Adrenal gland (tissue), 12 donors: ENCODE results near the gene CACNA1I. TPM values are rescaled to one million over a fixed set of nuclear protein-coding genes. Genes with fewer than 3 reads are reported as not detected.

Source experiments
- DNase-seq, 7 donors: peaks; one replicate each; pipeline ENCODE4 v3.0.0-alpha.2; 2019 to 2020
- H3K27ac ChIP-seq, 5 donors: fragments of 200-600 bp; sonication (generic) in 4 of 5; 1 replicate in 3 of 5; 2 replicates in 2 of 5; pipeline versions ENCODE4 v1.5.1 to v1.8.0; 2016 to 2020; ENCODE audit warnings: mild to moderate bottlenecking in 1 of 5
- H3K27me3 ChIP-seq: fragments of 200-600 bp; 2 replicates; pipeline ENCODE4 v1.8.0; 2021
- H3K36me3 ChIP-seq, 2 donors: fragments of 200-600 bp; replicated peaks in 1 of 2; 1 replicate in 1 of 2; 2 replicates in 1 of 2; pipeline versions ENCODE4 v1.5.1 to v1.8.0; 2018 to 2022
- H3K4me1 ChIP-seq, 2 donors: fragments of 200-600 bp; replicated peaks in 1 of 2; 1 replicate in 1 of 2; 2 replicates in 1 of 2; pipeline versions ENCODE4 v1.5.1 to v1.8.0; 2018 to 2021
- H3K4me3 ChIP-seq, 4 donors: fragments of 200-600 bp; sonication (generic) in 3 of 4; one replicate each; pipeline ENCODE4 v1.5.1; 2016 to 2018
- H3K9me3 ChIP-seq, 3 donors: fragments of 200-600 bp; sonication (generic) in 1 of 3; replicated peaks in 1 of 3; 1 replicate in 2 of 3; 2 replicates in 1 of 3; pipeline versions ENCODE4 v1.5.1 to v1.8.0; 2016 to 2021
- POLR2A ChIP-seq, 2 donors: fragments of 450-650 bp; IDR thresholded peaks; one replicate each; pipeline ENCODE4 v1.6.1; 2017; ENCODE audit warnings: antibody characterized with exemption in 2 of 2, mild to moderate bottlenecking in 2 of 2, moderate library complexity in 1 of 2
- WGBS, 4 donors: extraction: QIAGEN DNeasy Blood & Tissue Kit in 2 of 4; methylation state at CpG; one replicate each; pipeline versions ENCODE4 v1.1.5 to v1.1.7; 2013 to 2017; 5-methylcytosine and 5-hydroxymethylcytosine counted together
- intact Hi-C, 2 donors: fragments of 100-400 bp; cut with DNase I; formaldehyde crosslinking; loops; one replicate each; pipeline versions ENCODE4 v1.14.1 to v1.15.0; 2022 to 2023
- polyA plus RNA-seq, 3 donors: library from polyadenylated mRNA; stranded (reverse); fragments of 200-250 nt in 2 of 3; fragments of 350-450 nt in 1 of 3; fragmentation: Illumina TruSeq in 1 of 3; extraction: RNeasy Lipid Tissue Mini Kit (QIAGEN cat#74804) in 1 of 3; gene quantifications; one replicate each; pipeline ENCODE4 v1.2.3, GENCODE V29; 2013 to 2014
- total RNA-seq, 9 donors: library from RNA; depleted of rRNA in 4 of 9; stranded (reverse); fragments of >200 nt in 4 of 9; fragments of 120-200 nt in 1 of 9; fragmentation: NEBNext Ultra II Directional in 1 of 9; extraction: Animal tissue kit (Norgen Biotek cat#: 25700) in 1 of 9; gene quantifications; one replicate each; pipeline versions ENCODE4 v1.1.0 to v1.2.4, GENCODE V29; 2013 to 2023
- TF ChIP-seq, protein P1 (sequence below), 6 experiments: fragments of 450-650 bp in 4 of 6; fragments of 200-600 bp in 2 of 6; sonication (generic) in 1 of 6; IDR thresholded peaks; 1 replicate in 5 of 6; 2 replicates in 1 of 6; pipeline versions ENCODE4 v1.5.1 to v1.8.0; 2016 to 2021; ENCODE audit warnings: antibody characterized with exemption in 6 of 6, mild to moderate bottlenecking in 2 of 6, moderate library complexity in 1 of 6
- donor health status: healthy with polysubstance abuse.
- donor health status: Bipolar disorder and iron deficiency.
- donor health status: DM: yes; HTN: yes; CAD: no.
- donor health status: DM: no; HTN: no; CAD: no.
- donor health status: DM: no; HTN: no; CAD: no.
- donor health status: DM: yes; HTN: yes; CAD: no.

The CACNA1I gene
- total and polyA plus RNA-seq, 12 donors: 0.06 to 20.1 (median 3.2) TPM

DNA sequence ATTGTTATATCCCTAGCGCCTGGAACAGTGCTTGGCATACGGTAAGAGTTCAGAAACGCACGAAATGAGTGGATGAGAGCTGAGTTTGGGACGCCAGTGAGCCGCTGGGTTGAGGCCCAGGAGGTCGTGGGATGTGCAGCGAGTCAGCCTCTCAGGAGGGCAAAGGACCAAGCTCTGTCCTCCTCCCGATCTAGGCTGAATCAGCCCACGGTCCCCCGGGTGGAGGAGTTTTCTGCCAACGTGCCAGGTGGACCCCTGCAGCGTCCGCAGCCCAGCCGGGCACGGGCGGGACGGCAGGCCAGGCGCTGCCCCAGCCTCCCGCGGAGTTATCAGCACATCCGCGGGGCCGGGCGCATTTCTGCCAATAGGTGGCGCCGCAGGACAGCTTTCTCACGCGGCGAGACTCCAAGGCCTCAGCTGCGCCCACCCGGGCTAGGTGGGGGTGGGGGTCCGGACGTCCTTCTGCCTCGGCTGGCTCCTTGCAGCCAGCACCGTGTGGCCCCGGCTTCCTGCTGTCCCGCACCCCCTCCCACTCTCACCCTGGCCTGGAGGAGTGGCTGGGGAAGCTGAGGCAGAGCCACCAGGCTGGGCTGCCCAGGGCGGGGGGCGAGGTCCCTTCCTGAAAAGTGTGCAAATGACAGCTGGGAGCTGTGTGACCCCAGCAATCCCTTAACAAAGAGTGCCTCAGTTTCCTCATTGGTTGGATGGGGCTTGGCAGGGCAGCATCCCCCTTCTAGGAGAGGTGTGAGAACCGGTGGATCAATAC lies 35.8 kb upstream of the CACNA1I start:
- H3K9me3 ChIP-seq: no peaks in the 10 kb centered on the region
- peaks cover 5 to 32% of the 10 kb centered on the region in 2 donors for H3K4me1 ChIP-seq
- no peak overlapping the region for H3K4me3 ChIP-seq
- peaks cover 0 to 8% of the 10 kb centered on the region in 2 donors for H3K36me3 ChIP-seq
- no peaks in the 10 kb centered on the region for H3K27me3 ChIP-seq
- peak; percentile 67 to 91 (median 84) for DNase-seq
- WGBS, 4 donors: 6 to 16% (median 7%) methylated on average over 11 to 41 of the region's 41 CpGs
- intact Hi-C loops: loop anchor here in 1 of 2 donors (5.0 to 10.0 kb wide), 2 partner anchors 493 to 810 kb away; partner anchors contain the start of gene ADSL
- H3K27ac ChIP-seq: no peak overlapping the region
- TF ChIP-seq, protein P1, sequence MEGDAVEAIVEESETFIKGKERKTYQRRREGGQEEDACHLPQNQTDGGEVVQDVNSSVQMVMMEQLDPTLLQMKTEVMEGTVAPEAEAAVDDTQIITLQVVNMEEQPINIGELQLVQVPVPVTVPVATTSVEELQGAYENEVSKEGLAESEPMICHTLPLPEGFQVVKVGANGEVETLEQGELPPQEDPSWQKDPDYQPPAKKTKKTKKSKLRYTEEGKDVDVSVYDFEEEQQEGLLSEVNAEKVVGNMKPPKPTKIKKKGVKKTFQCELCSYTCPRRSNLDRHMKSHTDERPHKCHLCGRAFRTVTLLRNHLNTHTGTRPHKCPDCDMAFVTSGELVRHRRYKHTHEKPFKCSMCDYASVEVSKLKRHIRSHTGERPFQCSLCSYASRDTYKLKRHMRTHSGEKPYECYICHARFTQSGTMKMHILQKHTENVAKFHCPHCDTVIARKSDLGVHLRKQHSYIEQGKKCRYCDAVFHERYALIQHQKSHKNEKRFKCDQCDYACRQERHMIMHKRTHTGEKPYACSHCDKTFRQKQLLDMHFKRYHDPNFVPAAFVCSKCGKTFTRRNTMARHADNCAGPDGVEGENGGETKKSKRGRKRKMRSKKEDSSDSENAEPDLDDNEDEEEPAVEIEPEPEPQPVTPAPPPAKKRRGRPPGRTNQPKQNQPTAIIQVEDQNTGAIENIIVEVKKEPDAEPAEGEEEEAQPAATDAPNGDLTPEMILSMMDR (IDR thresholded peaks at IDR 0.05): peak; percentile 84 to 96 (median 90)
- no peak for TF ChIP-seq POLR2A (IDR thresholded peaks at IDR 0.05)

DNA sequence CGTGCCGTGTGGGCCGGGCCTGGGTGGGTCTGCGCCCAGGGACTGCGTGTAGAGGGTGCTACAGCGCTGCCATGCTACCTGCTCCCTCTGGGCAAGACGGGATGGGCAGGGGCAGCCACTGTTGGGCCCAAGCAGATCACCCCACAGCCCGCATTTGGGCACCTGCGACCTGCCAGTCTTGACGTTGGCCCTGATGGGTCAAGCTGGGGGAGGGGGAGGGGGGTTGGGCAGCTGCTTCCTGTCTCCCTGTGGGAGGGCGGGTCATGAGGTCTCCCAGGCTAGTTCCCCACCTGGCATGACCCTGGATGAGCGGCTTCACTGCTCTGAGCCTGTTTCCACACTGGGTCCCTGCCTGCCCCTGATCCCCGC lies 35.2 kb upstream of the CACNA1I start:
- peaks cover 5 to 26% of the 10 kb centered on the region in 2 donors for H3K4me1 ChIP-seq
- H3K4me3 ChIP-seq: no peak overlapping the region
- TF ChIP-seq, protein P1 (IDR thresholded peaks at IDR 0.05): no peak
- TF ChIP-seq POLR2A (IDR thresholded peaks at IDR 0.05): no peak
- 36 to 57% (median 45%) methylated on average over 4 to 13 of the region's 13 CpGs for WGBS, 4 donors
- no peaks in the 10 kb centered on the region for H3K27me3 ChIP-seq
- intact Hi-C loops: loop anchor here in 1 of 2 donors (5.0 to 10.0 kb wide), 2 partner anchors 492 to 809 kb away; partner anchors contain the start of gene ADSL
- H3K27ac ChIP-seq: no peak overlapping the region
- peaks cover 0 to 2% of the 10 kb centered on the region in 2 donors for H3K36me3 ChIP-seq
- H3K9me3 ChIP-seq: no peaks in the 10 kb centered on the region
- DNase-seq: no peak

GRCh38 chr22:39535831-39536449 lies 34.6 kb upstream of the CACNA1I start:
- intact Hi-C loops: loop anchor here (2.0 to 10.0 kb wide), 3 partner anchors 487 to 809 kb away; partner anchors contain the start of gene ADSL (in 1 of the 2)
- 77 to 86% (median 82%) methylated on average over 6 to 15 of the region's 15 CpGs for WGBS, 4 donors

GRCh38 chr22:39536711-39537110 lies 33.8 kb upstream of the CACNA1I start:
- Histone ChIP-seq H3K4me3 (no peak overlapping the region), H3K27ac (no peak overlapping the region), H3K4me1 (peaks cover 2 to 12% of the 10 kb centered on the region in 2 donors), H3K36me3 (no peaks in the 10 kb centered on the region), H3K9me3 (no peaks in the 10 kb centered on the region), H3K27me3 (no peaks in the 10 kb centered on the region)
- TF ChIP-seq, protein P1 (IDR thresholded peaks at IDR 0.05): no peak
- no peak for TF ChIP-seq POLR2A (IDR thresholded peaks at IDR 0.05)
- whole genome bisulfite sequencing, 4 donors: 69 to 80% (median 69%) methylated on average over 1 to 8 of the region's 8 CpGs
- intact Hi-C loops: loop anchor here (2.0 to 10.0 kb wide), 3 partner anchors 486 to 808 kb away; partner anchors contain the start of gene ADSL (in 1 of the 2)
- no peak for DNase-seq

More at GRCh38 chr22:39535831-39536449, 34.6 kb upstream of the CACNA1I start:
- H3K36me3 ChIP-seq: no peaks in the 10 kb centered on the region
- no peak for DNase-seq
- H3K27ac ChIP-seq: no peak overlapping the region
- no peak overlapping the region for H3K4me3 ChIP-seq
- H3K9me3 ChIP-seq: no peaks in the 10 kb centered on the region
- H3K27me3 ChIP-seq: no peaks in the 10 kb centered on the region
- H3K4me1 ChIP-seq: peaks cover 5 to 20% of the 10 kb centered on the region in 2 donors
- TF ChIP-seq, protein P1 (IDR thresholded peaks at IDR 0.05): no peak
- TF ChIP-seq POLR2A (IDR thresholded peaks at IDR 0.05): no peak
